PFSK-1 (cell line): ENCODE results near the gene RASSF1.

Source experiments
- POLR2AphosphoS5 ChIP-seq: IDR thresholded peaks from 2 replicates; pipeline ENCODE4 v1.6.1; 2012; ENCODE audit warnings: low read depth, mild to moderate bottlenecking, control low read depth, low read length, moderate library complexity
- TAF1 ChIP-seq: IDR thresholded peaks from 2 replicates; pipeline ENCODE4 v1.6.1; 2012; ENCODE audit warnings: low read length, control low read depth, borderline replicate concordance; ENCODE audit not compliant: insufficient read depth

GRCh38 chr3:50347187-50347813, 6.7 kb upstream of the RASSF1 start:
- TF ChIP-seq POLR2AphosphoS5 = no peak
- TF ChIP-seq TAF1 = no peak
